Breast epithelium (tissue), 3 donors: ENCODE data around the gene KCNAB3.

Source experiments
- CTCF ChIP-seq, 3 donors: fragments of 450-650 bp; IDR thresholded peaks; one replicate each; pipeline ENCODE4 v1.5.1; 2016 to 2017; ENCODE audit warnings: antibody characterized with exemption in 3 of 3, mild to moderate bottlenecking in 3 of 3, moderate library complexity in 3 of 3
- POLR2AphosphoS5 ChIP-seq, 3 donors: sonication (generic); formaldehyde crosslinking; IDR thresholded peaks; one replicate each; pipeline ENCODE4 v1.6.1; 2017; ENCODE audit warnings: antibody characterized with exemption in 3 of 3

GRCh38 chr17:7915179-7915610, 14.5 kb downstream of the KCNAB3 start:
- no peak for TF ChIP-seq CTCF (IDR thresholded peaks at IDR 0.05)
- TF ChIP-seq POLR2AphosphoS5 (IDR thresholded peaks at IDR 0.05) = no peak
